Skin epidermis (tissue), 12 donors: ENCODE measurements around the gene DIP2B.
"Not testable (repeated sequence)": the region's sequence is repeated elsewhere in the genome, so short reads cannot be mapped to it uniquely, and the experiment has no call there.

Experiments used
- H3K27ac ChIP-seq, 21 experiments: fragments of 200-600 bp; sonication (generic) in 11 of 21; one replicate each; pipeline ENCODE4 v1.5.0; 2020; ENCODE audit warnings: mild to moderate bottlenecking in 3 of 21, inconsistent platforms in 2 of 21, moderate library complexity in 2 of 21
- H3K4me3 ChIP-seq, 7 experiments: fragments of 200-600 bp; sonication (generic) in 2 of 7; one replicate each; pipeline ENCODE4 v1.5.0; 2020; ENCODE audit warnings: inconsistent platforms in 2 of 7, mild to moderate bottlenecking in 2 of 7, moderate library complexity in 1 of 7

Gene DIP2B

DNA sequence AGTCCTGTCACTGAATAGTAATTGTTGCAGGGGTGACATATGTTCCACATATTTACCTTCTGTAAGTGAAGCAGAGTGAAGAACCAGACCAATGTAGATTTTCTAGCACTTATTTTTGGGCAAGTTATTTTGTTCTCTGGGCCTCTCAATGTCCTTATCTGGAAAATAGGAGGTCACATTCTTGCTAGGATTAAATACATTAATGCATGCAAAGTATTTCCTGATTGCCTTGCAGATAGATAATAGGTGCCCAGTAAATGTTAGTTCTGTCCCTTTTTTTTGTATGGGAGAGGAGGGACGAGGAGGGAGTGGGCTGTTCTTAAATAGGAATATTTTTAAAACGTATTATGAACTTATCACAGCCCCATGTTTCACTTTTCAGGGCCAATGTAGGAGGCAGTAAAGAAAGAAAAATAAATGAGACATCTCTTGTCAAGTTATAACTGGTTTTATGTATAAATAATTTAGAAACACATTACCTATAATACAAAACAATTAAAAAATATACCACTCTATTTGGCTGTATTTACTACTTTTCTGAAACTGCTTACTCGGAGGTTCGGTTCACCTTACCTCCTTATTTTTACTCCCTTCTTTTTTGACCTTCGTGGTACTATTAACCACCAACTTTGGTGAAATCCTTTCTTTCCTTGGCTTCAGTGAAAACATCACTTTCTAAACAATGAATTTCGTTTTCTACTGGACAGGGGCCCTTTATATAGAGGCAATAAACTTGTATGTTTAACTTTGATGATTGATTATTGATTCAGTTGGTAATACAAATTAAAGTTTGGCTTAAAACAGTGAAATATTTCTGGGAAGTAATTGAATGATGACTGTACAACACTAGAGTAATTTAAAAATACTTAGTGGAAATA, 41.9 kb downstream of the DIP2B start:
- Histone ChIP-seq H3K4me3 (no peak overlapping the region), H3K27ac (peak overlapping the region in 1 of 21 experiments; percentile 47)

GRCh38 chr12:50547742-50548141, 43.0 kb downstream of the DIP2B start:
- Histone ChIP-seq H3K4me3 (no peak overlapping the region), H3K27ac (peak overlapping the region in 1 of 21 experiments; percentile 0)

DNA sequence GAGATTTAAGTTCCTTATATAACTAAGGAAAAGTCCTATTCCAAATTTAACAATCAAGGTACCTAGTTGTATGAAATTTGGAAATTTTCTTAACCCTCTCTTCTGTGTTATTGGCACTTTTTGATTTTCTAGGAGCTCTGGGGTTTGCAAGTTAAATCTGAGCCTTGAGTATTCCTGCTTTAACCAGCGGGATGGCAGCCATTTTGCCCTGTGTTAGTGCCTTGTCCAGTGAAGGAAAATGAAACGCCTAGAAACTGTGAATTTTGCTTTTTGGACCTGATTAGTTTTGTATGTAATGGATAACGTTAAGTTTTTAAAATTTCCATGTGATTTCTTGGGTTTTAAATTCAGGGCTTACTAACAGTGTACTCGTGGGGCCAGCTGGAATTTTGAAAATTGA, 45.1 kb downstream of the DIP2B start:
- Histone ChIP-seq H3K4me3 (no peak overlapping the region), H3K27ac (peak overlapping the region in 5 of 21 experiments; percentile 1 to 60 (median 39))

DNA sequence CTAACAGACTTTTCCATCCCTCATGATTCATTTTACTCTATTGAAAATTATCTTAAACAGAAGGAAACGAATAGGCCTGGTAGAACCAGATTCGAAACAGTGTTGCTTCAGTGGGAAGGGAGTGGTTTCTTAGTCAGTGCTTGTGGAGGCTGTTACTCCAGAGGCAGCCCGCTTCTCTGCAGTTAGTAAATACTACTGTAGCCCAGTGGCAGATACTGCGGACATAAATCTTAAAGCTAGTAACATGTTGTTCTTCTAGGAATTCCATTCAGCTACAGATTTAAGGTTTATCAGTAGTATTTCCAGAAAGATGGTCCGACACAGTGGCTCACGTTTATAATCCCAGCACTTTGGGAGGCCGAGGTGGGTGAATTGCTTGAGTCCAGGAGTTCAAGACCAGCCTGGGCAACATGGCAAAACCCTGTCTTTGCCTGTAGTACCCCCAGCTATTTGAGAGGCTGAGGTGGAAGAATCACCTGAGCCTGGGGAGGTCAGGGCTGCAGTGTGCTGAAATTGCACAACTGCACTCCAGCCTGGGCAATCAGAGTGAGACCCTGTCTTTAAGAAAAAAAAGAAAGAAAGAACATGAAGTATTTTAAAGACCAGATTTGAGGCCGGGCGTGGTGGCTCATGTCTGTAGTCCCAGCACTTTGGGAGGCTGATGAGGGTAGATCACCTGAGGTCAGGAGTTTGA, 45.9 kb downstream of the DIP2B start:
- Histone ChIP-seq H3K27ac (peak overlapping the region in 14 of 21 experiments; percentile 3 to 60 (median 38)), H3K4me3 (no peak overlapping the region)

DNA sequence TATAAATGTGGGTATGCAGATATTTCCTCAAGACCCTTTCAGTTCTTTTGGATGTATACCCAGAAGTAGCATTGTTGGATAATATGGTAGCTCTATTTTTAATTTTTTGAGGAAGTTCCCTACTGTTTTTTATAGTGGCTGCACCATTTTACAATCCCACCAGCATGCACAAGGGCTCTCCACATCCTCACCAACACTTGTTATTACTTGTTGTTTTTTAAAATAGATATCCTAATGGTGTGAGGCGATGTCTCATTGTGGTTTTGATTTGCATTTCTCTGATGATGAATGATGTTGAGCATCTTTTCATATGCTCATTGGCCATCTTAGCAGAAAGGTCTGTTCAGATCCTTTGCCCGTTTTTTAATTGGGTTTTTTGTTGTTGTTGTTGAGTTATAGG, 47.1 kb downstream of the DIP2B start:
- H3K4me3 ChIP-seq, result no peak overlapping the region
- H3K27ac ChIP-seq, result peak overlapping the region in 3 of 21 experiments; percentile 15 to 60 (median 40)

DNA sequence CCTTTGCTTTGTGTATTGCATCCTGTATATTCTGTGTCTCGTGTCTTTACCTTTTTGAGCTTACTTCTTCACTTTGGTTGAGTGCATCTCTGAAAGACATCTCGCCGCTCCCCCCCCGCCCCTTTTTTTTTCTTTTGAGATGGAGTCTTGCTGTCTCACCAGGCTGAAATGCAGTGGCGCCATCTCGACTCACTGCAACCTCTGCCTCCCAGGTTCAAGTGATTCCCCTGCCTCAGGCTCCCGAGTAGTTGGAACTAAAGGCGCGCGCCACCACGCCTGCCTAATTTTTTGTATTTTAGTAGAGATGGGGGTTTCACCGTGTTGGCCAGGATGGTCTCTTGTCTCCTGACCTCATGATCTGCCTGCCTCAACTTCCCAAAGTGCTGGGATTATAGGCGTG, 49.9 kb downstream of the DIP2B start:
- Histone ChIP-seq H3K27ac (no peak overlapping the region), H3K4me3 (no peak overlapping the region)

- no peak overlapping the region for H3K27ac ChIP-seq
Observed at GRCh38 chr12:50555471-50555885, 50.7 kb downstream of the DIP2B start.

GRCh38 chr12:50556273-50556672, 51.5 kb downstream of the DIP2B start:
- Histone ChIP-seq H3K27ac (no peak overlapping the region), H3K4me3 (no peak overlapping the region)

More at GRCh38 chr12:50555471-50555885, 50.7 kb downstream of the DIP2B start:
- no peak overlapping the region for H3K4me3 ChIP-seq

DNA sequence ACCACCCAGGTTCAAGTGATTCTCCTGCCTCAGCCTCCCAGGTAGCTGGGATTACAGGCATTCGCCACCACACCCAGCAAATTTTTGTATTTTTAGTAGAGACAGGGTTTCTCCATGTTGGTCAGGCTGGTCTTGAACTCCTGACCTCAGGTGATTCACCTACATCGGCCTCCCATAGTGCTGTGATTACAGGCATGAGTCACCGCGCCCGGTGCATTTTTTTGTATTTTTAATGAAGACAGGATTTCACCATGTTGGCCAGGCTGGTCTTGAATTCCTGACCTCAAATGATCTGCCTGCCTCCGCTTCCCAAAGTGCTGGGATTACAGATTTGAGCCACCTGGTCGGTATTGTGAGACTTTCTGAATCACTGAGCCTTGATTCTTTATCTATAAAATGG, 52.0 kb downstream of the DIP2B start:
- peak overlapping the region in 1 of 21 experiments; percentile 30 for H3K27ac ChIP-seq
- H3K4me3 ChIP-seq, result not testable (repeated sequence)

- peak overlapping the region in 1 of 21 experiments; percentile 30 for H3K27ac ChIP-seq
- no peak overlapping the region for H3K4me3 ChIP-seq
Observed at GRCh38 chr12:50557421-50557820, 52.6 kb downstream of the DIP2B start.

DNA sequence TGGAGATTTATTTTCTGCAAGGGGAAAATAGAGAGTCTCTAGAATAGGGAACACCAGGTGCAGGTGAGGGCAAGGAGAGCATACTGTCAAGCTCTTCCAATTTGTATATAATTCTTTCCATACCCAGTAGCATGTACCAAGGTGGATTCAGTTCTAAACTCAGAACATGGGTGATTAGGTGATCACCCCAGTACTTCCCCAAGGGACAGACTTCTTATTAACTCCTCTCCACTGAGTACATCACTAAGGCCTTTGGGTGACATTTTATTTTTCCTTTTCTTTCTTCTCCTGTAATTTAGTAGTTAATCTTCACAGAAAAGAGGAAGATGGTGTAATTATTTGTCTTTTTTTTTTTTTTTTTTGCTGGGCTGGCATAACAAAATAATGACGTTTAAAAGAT, 54.2 kb downstream of the DIP2B start:
- H3K4me3 ChIP-seq, result no peak overlapping the region
- no peak overlapping the region for H3K27ac ChIP-seq

- peak overlapping the region in 1 of 21 experiments; percentile 25 for H3K27ac ChIP-seq
Observed at GRCh38 chr12:50562520-50563433, 58.0 kb downstream of the DIP2B start.

GRCh38 chr12:50563434-50563787, 58.6 kb downstream of the DIP2B start:
- H3K4me3 ChIP-seq, result no peak overlapping the region
- peak overlapping the region in 5 of 21 experiments; percentile 6 to 26 (median 25) for H3K27ac ChIP-seq

More at GRCh38 chr12:50562520-50563433, 58.0 kb downstream of the DIP2B start:
- no peak overlapping the region for H3K4me3 ChIP-seq

GRCh38 chr12:50564237-50564947, 59.6 kb downstream of the DIP2B start:
- no peak overlapping the region for H3K4me3 ChIP-seq
- H3K27ac ChIP-seq, result peak overlapping the region in 5 of 21 experiments; percentile 24 to 39 (median 26)

DNA sequence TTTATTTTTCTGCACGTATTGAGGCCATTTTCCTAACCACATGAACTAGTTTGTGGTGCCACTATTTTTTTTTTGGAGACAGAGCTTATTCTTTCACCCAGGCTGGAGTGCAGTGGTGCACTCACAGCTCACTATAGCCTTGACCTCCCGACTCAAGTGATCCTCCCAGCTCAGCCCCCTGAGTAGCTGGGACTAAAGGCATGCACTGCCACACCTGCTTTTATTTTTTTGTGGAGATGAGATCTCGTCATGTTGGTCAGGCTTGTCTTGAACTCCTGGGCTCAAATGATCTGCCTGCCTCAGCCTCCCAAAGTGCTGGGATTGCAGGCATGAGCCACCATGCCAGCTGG, 60.1 kb downstream of the DIP2B start:
- Histone ChIP-seq H3K27ac (peak overlapping the region in 3 of 21 experiments; percentile 2 to 39 (median 5)), H3K4me3 (no peak overlapping the region)

DNA sequence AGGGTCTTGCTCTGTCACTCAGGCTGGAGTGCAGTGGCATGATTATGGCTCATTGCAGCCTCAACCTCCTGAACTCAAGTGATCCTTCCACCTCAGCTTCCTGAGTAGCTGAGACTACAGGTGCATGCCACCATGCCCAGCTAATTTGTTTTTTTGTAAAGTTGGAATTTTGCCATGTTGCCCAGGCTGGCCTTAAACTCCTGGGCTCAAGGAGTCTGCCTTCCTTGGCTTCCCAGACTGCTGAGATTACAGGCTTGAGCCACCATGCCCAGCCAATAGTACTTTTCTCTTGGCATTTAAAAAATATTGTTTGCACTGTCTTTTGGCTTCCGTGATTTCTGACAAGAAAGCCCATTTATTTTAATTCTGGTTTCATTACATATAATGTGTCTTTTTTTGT, 61.3 kb downstream of the DIP2B start:
- H3K4me3 ChIP-seq, result no peak overlapping the region
- no peak overlapping the region for H3K27ac ChIP-seq

DNA sequence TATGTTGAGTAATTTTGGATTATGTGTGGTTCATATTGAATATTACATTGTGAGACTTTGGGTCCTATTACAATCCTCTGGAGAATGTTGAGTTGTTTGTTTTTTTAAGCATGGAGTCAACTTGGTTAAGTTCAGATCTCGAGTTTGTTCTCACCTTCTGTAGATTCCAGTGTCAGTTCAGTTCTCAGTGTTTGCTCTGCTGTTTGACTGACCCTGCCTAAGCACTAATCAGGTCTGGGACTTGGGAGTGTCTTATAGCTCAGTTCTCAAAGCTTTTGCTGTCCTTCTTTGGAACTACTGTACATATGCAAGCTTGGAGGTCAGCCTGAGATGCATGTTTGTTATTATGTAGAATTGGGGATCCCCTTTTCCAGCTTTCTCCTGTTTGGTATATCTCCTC, 63.1 kb downstream of the DIP2B start:
- peak overlapping the region in 12 of 21 experiments; percentile 2 to 70 (median 60) for H3K27ac ChIP-seq
- no peak overlapping the region for H3K4me3 ChIP-seq

DNA sequence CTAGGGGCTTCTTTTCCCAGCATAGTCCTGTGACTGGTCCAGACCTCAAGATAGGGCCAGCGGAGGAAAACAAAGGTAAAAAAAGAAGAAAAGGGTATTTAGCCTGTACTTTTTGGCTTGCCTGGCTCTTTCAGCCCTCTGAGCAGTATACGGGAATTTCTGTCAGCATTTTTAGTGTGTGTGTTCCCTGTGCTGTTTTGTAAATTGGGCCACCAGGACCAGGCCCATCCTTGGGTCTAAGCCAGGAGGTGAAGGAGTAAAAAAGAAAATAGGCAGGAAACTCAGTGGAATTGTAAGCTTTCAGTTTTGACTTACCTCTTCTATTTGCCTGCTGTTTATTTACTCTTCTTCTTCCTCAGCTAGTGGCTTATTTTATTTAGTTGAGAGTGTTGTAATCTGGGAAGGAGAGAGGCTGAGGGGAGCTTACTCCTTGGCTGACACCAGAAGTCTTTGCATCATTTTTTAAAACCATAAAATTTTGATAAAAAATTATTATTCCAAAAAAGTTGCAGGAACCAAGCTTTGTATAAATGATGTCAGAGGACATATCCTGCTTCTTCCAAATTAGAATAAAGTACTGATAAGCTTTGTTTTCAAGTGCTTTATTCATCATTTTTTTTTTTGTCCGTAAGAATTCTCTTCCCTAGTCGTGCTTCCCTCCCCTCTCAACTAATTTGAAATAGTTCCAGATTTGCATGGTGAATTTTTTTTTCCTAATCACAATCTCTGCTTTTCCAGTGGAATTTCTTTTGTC, 63.7 kb downstream of the DIP2B start:
- H3K27ac ChIP-seq, result peak overlapping the region in 13 of 21 experiments; percentile 2 to 70 (median 59)
- H3K4me3 ChIP-seq, result no peak overlapping the region
